Placental pericyte (primary cell): ENCODE results near the gene SAMD11. TPM values are rescaled to one million over a fixed set of nuclear protein-coding genes. Genes with fewer than 3 reads are reported as not detected.

Source experiments
- small RNA-seq: library from RNA; depleted of rRNA; stranded (forward); fragments of <200 nt; gene quantifications from one replicate; pipeline ENCODE3, GENCODE V24; 2012; ENCODE audit warnings: low replicate concordance
- total RNA-seq: library from RNA; depleted of rRNA; stranded (reverse); fragments of >200 nt; gene quantifications from 2 replicates; pipeline ENCODE4 v1.2.3, GENCODE V29; 2012

The SAMD11 gene
- total RNA-seq, result 1.1 and 2.9 TPM in 2 replicates

GRCh38 chr1:923131-923990 is at the start of gene SAMD11:
TSS of gene SAMD11 (plus strand) at chr1:923923. CDS start at chr1:924432, 509 bp downstream.

GRCh38 chr1:958823-959730 is 35.4 kb downstream of the SAMD11 start, which contains the start of gene NOC2L:
TSS of gene NOC2L (minus strand) at chr1:959256. CDS start at chr1:959240, 16 bp downstream.

GRCh38 chr1:960363-961131 is 36.8 kb downstream of the SAMD11 start, which contains the start of gene KLHL17:
TSS of gene KLHL17 (plus strand) at chr1:960584. CDS start at chr1:960694, 110 bp downstream.

GRCh38 chr1:966135-966703 is 42.5 kb downstream of the SAMD11 start, which contains the start of gene PLEKHN1:
TSS of gene PLEKHN1 (plus strand) at chr1:966482. CDS start at chr1:966532, 50 bp downstream.

GRCh38 chr1:981955-982558 is 58.3 kb downstream of the SAMD11 start, which contains the start of gene PERM1:
TSS of gene PERM1 (minus strand) at chr1:982093. CDS start at chr1:981029, 1,064 bp downstream.

Small RNAs within 50 kb of the gene (small RNA-seq; reads per million reads assigned to genes)
- gene AL645608.4, result not detected

Other genes with a start within 250 kb of the SAMD11 start
- 0.44 TPM in 1 of 2 replicates, not detected in the other for gene OR4F16, start 237.3 kb upstream of the SAMD11 start, total RNA-seq
- 72.9 and 162 TPM in 2 replicates for gene NOC2L, start 35.3 kb downstream of the SAMD11 start, total RNA-seq
- 10.1 and 22.9 TPM in 2 replicates for gene KLHL17, start 36.7 kb downstream of the SAMD11 start, total RNA-seq
- gene PLEKHN1, start 42.6 kb downstream of the SAMD11 start, total RNA-seq, result 0.66 and 4.9 TPM in 2 replicates
- gene PERM1, start 58.2 kb downstream of the SAMD11 start, total RNA-seq, result not detected in 2 replicates
- 4.2 and 16.8 TPM in 2 replicates for gene HES4, start 76.2 kb downstream of the SAMD11 start, total RNA-seq
- 106 and 138 TPM in 2 replicates for gene ISG15, start 89.6 kb downstream of the SAMD11 start, total RNA-seq
- gene AGRN, start 96.2 kb downstream of the SAMD11 start, total RNA-seq, result 104 and 155 TPM in 2 replicates
- gene RNF223, start 150.4 kb downstream of the SAMD11 start, total RNA-seq, result not detected in 2 replicates
- 9.0 and 24.8 TPM in 2 replicates for gene C1orf159, start 192.2 kb downstream of the SAMD11 start, total RNA-seq
- not detected in 2 replicates for gene TTLL10, start 250.0 kb downstream of the SAMD11 start, total RNA-seq